Measurements from ENCODE around the gene GPR22.

GRCh38 chr7:107453388-107453787, 16.5 kb upstream of the GPR22 start:
- no peak for TF ChIP-seq ZC3H10 (CRISPR knock-in tag; IDR thresholded peaks at IDR 0.05)
- TF ChIP-seq PPARA (CRISPR knock-in tag; IDR thresholded peaks at IDR 0.05; ENCODE audit: borderline replicate concordance) = no peak
